ENCODE measurements around the gene PLTP.

PLTP gene

DNA sequence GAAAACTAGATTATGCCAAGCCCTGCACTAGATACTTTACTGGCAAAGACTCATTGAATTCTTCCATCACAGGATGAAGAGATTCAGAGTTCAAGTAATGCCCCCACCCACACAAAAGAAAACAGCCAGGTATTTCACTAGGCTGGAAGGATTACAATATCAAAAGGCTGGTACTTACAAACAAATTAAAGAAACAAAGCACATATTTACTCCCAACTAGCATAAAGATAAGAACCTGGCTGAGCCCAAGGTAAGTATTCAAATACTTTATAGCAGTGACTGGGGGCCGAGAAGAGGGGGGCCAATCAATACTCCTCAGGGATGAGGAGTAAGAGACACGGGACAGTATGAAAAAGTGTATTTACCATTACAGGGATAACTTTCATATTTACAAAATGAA is 58.5 kb downstream of the PLTP start:
- Histone ChIP-seq H4K20me1 (ENCODE audit: low read depth, low read length) (no peaks in the 10 kb centered on the region), H3K27me3 (ENCODE audit: low read length) (no peaks in the 10 kb centered on the region), H3K9ac (ENCODE audit: low read length) (no peak overlapping the region), H3K9me3 (ENCODE audit: insufficient read depth, low read length) (no peaks in the 10 kb centered on the region), H3K9me2 (replicated peaks; ENCODE audit: insufficient read depth, low read length) (no peaks in the 10 kb centered on the region), H3K4me2 (ENCODE audit: low read depth, low read length, poor library complexity, severe bottlenecking) (no peak overlapping the region), H3K36me3 (ENCODE audit: low read length) (no peaks in the 10 kb centered on the region), H3F3A (ENCODE audit: insufficient read depth) (no peaks in the 10 kb centered on the region), H3K79me2 (ENCODE audit: insufficient read depth, low read length) (peaks cover 19% of the 10 kb centered on the region), H3K27ac (ENCODE audit: low read depth, low read length) (no peak overlapping the region), H2AFZ (ENCODE audit: low read depth, low read length, severe bottlenecking) (no peak overlapping the region), H3K4me3 (ENCODE audit: insufficient read depth, low read length, poor library complexity, severe bottlenecking) (no peak overlapping the region)
- TF ChIP-seq, protein P1, sequence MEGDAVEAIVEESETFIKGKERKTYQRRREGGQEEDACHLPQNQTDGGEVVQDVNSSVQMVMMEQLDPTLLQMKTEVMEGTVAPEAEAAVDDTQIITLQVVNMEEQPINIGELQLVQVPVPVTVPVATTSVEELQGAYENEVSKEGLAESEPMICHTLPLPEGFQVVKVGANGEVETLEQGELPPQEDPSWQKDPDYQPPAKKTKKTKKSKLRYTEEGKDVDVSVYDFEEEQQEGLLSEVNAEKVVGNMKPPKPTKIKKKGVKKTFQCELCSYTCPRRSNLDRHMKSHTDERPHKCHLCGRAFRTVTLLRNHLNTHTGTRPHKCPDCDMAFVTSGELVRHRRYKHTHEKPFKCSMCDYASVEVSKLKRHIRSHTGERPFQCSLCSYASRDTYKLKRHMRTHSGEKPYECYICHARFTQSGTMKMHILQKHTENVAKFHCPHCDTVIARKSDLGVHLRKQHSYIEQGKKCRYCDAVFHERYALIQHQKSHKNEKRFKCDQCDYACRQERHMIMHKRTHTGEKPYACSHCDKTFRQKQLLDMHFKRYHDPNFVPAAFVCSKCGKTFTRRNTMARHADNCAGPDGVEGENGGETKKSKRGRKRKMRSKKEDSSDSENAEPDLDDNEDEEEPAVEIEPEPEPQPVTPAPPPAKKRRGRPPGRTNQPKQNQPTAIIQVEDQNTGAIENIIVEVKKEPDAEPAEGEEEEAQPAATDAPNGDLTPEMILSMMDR (IDR thresholded peaks at IDR 0.05; ENCODE audit: insufficient read depth, low read length, poor library complexity, severe bottlenecking): no peak
- no peak for TF ChIP-seq EZH2phosphoT487 (conservative IDR thresholded peaks at IDR 0.05; ENCODE audit: low read length)

- Histone ChIP-seq H3K36me3 (ENCODE audit: low read length) (no peaks in the 10 kb centered on the region), H3K9me3 (ENCODE audit: insufficient read depth, low read length) (no peaks in the 10 kb centered on the region), H3K4me2 (ENCODE audit: low read depth, low read length, poor library complexity, severe bottlenecking) (no peak overlapping the region), H3K27me3 (ENCODE audit: low read length) (no peaks in the 10 kb centered on the region), H3F3A (ENCODE audit: insufficient read depth) (no peaks in the 10 kb centered on the region), H3K9me2 (replicated peaks; ENCODE audit: insufficient read depth, low read length) (no peaks in the 10 kb centered on the region), H3K27ac (ENCODE audit: low read depth, low read length) (no peak overlapping the region), H3K9ac (ENCODE audit: low read length) (no peak overlapping the region), H2AFZ (ENCODE audit: low read depth, low read length, severe bottlenecking) (no peak overlapping the region), H3K4me3 (ENCODE audit: insufficient read depth, low read length, poor library complexity, severe bottlenecking) (no peak overlapping the region), H4K20me1 (ENCODE audit: low read depth, low read length) (no peaks in the 10 kb centered on the region), H3K79me2 (ENCODE audit: insufficient read depth, low read length) (peaks cover 19% of the 10 kb centered on the region)
- TF ChIP-seq EZH2phosphoT487 (conservative IDR thresholded peaks at IDR 0.05; ENCODE audit: low read length): no peak
- TF ChIP-seq, protein P1 (IDR thresholded peaks at IDR 0.05; ENCODE audit: insufficient read depth, low read length, poor library complexity, severe bottlenecking): no peak
Observed at GRCh38 chr20:45852326-45852725, 59.6 kb downstream of the PLTP start.

- no peaks in the 10 kb centered on the region for H3K27me3 ChIP-seq (ENCODE audit: low read length)
- no peaks in the 10 kb centered on the region for H3K9me3 ChIP-seq (ENCODE audit: insufficient read depth, low read length)
- no peak overlapping the region for H3K4me3 ChIP-seq (ENCODE audit: insufficient read depth, low read length, poor library complexity, severe bottlenecking)
- no peak overlapping the region for H2AFZ ChIP-seq (ENCODE audit: low read depth, low read length, severe bottlenecking)
- TF ChIP-seq EZH2phosphoT487 (conservative IDR thresholded peaks at IDR 0.05; ENCODE audit: low read length): no peak
- TF ChIP-seq, protein P1 (IDR thresholded peaks at IDR 0.05; ENCODE audit: insufficient read depth, low read length, poor library complexity, severe bottlenecking): no peak
- peaks cover 13% of the 10 kb centered on the region for H3K79me2 ChIP-seq (ENCODE audit: insufficient read depth, low read length)
- no peaks in the 10 kb centered on the region for H3F3A ChIP-seq (ENCODE audit: insufficient read depth)
- H3K9ac ChIP-seq (ENCODE audit: low read length): no peak overlapping the region
- H3K27ac ChIP-seq (ENCODE audit: low read depth, low read length): no peak overlapping the region
- no peaks in the 10 kb centered on the region for H3K9me2 ChIP-seq (replicated peaks; ENCODE audit: insufficient read depth, low read length)
- no peak overlapping the region for H3K4me2 ChIP-seq (ENCODE audit: low read depth, low read length, poor library complexity, severe bottlenecking)
- no peaks in the 10 kb centered on the region for H4K20me1 ChIP-seq (ENCODE audit: low read depth, low read length)
- H3K36me3 ChIP-seq (ENCODE audit: low read length): no peaks in the 10 kb centered on the region
Observed at GRCh38 chr20:45851501-45851900, 60.5 kb downstream of the PLTP start.

Measured in SU-DHL-6 (cell line).